ENCODE data around the gene GRK4. TPM values are rescaled to one million over a fixed set of nuclear protein-coding genes. Genes with fewer than 3 reads are reported as not detected.
A peak's percentile ranks its signal among the peaks of the same experiment; 100 is the strongest.
"Not testable (repeated sequence)": the region's sequence is repeated elsewhere in the genome, so short reads cannot be mapped to it uniquely, and the experiment has no call there.

GRK4 gene
- total and polyA plus RNA-seq, 5 donors, result 8.4 to 13.1 (median 11.9) TPM

DNA sequence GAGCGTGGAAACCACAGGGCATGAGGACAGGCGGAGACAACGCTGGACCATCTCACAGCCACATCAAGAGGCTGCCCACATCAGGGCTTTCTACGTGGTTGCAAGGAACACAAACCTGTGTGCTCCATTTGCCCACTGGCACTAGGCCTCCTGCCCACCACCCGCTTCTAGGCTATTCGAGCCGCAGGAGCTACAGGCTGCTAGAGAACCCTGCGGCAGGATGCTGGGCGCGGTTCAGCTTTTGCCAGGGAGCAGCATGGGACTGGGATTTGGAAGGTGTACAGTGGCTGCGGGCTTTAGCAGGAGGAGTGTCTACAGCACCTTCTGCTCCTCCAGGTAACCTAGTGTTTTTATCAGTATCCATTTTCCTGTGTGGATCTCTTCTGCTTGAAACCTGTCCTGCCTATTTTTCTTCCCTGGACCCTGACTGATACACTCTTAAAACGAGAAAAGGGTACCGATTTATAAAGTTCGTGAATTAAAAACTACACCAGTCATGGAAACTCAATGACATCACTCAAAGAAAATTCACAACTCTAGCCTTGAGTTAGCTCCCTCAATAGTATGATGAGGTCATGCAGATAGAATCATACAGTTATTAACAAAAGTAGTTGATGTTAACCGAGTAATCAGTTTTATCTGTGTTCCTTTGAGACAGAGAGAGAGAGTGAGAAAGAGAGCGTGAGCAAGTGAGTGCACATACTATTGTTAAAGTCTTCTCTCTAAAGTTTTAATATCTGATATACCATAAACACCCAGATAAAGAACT lies 13.0 kb upstream of the GRK4 start:
- WGBS, result 86% methylated on average over 16 of the region's 16 CpGs
- intact Hi-C loops (cut with DNase I), result no loop called here
- no peak overlapping the region for H3K27ac ChIP-seq (ENCODE audit: low read length)
- DNase-seq, result no peak
- H3K4me1 ChIP-seq (ENCODE audit: control insufficient read depth, insufficient read depth, low read length), result no peaks in the 10 kb centered on the region
- H3K4me3 ChIP-seq (ENCODE audit: low read length), result no peak overlapping the region
- ATAC-seq, result no peak
- H3K9me3 ChIP-seq (ENCODE audit: control insufficient read depth, low read length), result no peaks in the 10 kb centered on the region
- H3K27me3 ChIP-seq (ENCODE audit: control insufficient read depth, insufficient read depth), result no peaks in the 10 kb centered on the region

- no peak for ATAC-seq
- no peaks in the 10 kb centered on the region for H3K27me3 ChIP-seq (ENCODE audit: control insufficient read depth, insufficient read depth)
- no peak overlapping the region for H3K4me3 ChIP-seq (ENCODE audit: low read length)
- 65% methylated on average over 6 of the region's 6 CpGs for WGBS
- no peaks in the 10 kb centered on the region for H3K4me1 ChIP-seq (ENCODE audit: control insufficient read depth, insufficient read depth, low read length)
- DNase-seq, result no peak
- H3K27ac ChIP-seq (ENCODE audit: low read length), result no peak overlapping the region
- no peaks in the 10 kb centered on the region for H3K9me3 ChIP-seq (ENCODE audit: control insufficient read depth, low read length)
- intact Hi-C loops (cut with DNase I), result no loop called here
Observed at GRCh38 chr4:2953496-2953895, 9.9 kb upstream of the GRK4 start.

- no peak overlapping the region for H3K4me3 ChIP-seq (ENCODE audit: low read length)
- intact Hi-C loops (cut with DNase I), result no loop called here
- H3K4me1 ChIP-seq (ENCODE audit: control insufficient read depth, insufficient read depth, low read length), result peaks cover 2% of the 10 kb centered on the region
- no peak for ATAC-seq
- DNase-seq, result no peak
- no peak overlapping the region for H3K27ac ChIP-seq (ENCODE audit: low read length)
- WGBS, result 90% methylated on average over 33 of the region's 33 CpGs
- no peaks in the 10 kb centered on the region for H3K27me3 ChIP-seq (ENCODE audit: control insufficient read depth, insufficient read depth)
- H3K9me3 ChIP-seq (ENCODE audit: control insufficient read depth, low read length), result no peaks in the 10 kb centered on the region
Observed at GRCh38 chr4:2954358-2955185, 8.8 kb upstream of the GRK4 start.

DNA sequence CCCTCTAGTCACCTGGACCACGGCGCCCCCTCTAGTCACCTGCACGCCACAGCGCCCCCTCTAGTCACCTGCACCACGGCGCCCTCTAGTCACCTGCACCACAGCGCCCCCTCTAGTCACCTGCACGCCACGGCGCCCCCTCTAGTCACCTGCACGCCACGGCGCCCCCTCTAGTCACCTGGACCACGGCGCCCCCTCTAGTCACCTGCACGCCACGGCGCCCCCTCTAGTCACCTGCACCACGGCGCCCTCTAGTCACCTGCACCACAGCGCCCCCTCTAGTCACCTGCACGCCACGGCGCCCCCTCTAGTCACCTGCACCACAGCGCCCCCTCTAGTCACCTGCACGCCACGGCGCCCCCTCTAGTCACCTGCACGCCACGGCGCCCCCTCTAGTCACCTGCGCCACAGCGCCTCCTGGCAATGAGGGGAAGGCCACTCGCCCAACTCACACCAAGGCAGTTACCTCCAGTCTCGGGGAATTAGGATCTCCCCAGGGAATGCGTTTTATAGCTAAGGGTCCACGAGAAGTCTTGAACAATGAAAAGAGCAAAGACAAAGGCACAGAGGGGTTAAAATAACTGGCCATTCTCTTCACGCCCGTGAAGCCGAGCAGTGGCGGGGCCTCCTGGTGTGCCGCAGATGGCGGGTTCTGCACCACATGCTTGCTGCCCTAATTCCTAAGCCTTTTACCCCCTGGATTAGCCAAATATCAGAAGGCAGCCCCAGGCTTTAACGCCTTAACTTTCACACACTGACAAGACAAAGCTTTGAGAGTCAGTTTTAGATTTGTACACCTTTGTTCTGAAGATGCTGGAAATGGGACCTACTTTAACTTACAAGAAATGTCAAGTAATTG lies 8.0 kb upstream of the GRK4 start:
- WGBS, result 96% methylated on average over 44 of the region's 44 CpGs
- H3K9me3 ChIP-seq (ENCODE audit: control insufficient read depth, low read length); H3K27ac ChIP-seq (ENCODE audit: low read length); intact Hi-C loops (cut with DNase I); H3K27me3 ChIP-seq (ENCODE audit: control insufficient read depth, insufficient read depth); H3K4me3 ChIP-seq (ENCODE audit: low read length); DNase-seq; ATAC-seq; H3K4me1 ChIP-seq (ENCODE audit: control insufficient read depth, insufficient read depth, low read length): not testable (repeated sequence)

- Histone ChIP-seq H3K27me3 (ENCODE audit: control insufficient read depth, insufficient read depth) (no peaks in the 10 kb centered on the region), H3K4me3 (ENCODE audit: low read length) (no peak overlapping the region), H3K4me1 (ENCODE audit: control insufficient read depth, insufficient read depth, low read length) (peaks cover 2% of the 10 kb centered on the region), H3K27ac (ENCODE audit: low read length) (no peak overlapping the region), H3K9me3 (ENCODE audit: control insufficient read depth, low read length) (no peaks in the 10 kb centered on the region)
- ATAC-seq, result no peak
- no peak for DNase-seq
- 75% methylated on average over 9 of the region's 9 CpGs for WGBS
- intact Hi-C loops (cut with DNase I), result no loop called here
Observed at GRCh38 chr4:2958446-2958845, 4.9 kb upstream of the GRK4 start.

DNA sequence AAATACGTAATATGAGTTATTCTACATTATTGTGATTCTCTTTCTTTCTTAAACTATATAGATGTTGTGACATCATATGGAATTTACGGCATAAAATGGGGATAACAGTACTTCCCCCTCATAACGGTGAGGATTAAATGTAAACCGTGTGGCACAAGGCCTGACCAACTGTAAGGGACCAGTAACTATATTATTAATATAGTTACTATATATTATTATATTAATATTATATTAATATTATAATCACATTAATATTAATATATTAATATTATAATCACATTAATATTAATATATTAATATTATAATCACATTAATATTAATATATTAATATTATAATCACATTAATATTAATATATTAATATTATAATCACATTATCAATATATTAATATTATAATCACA lies 2.9 kb upstream of the GRK4 start:
- 93% methylated on average over 4 of the region's 4 CpGs for WGBS
- intact Hi-C loops (cut with DNase I); DNase-seq: not testable (repeated sequence)

DNA sequence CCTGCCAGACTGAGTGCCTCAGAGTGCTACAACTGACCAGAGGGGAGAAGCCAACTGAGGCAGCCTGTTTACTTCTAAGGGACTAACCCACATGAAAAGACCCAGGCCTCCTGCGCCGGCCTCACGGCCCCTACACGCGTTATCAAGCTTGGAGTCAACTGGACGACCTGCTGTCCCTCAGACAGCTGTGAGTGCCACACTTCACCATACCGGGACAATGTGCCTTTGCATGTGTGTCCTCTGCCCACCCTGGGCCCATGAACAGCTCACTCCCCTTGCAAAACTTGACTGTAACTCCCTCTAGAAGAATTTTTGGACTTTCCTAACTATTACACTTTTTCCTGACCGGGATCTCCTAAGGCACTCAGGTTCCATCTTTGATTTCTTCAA lies 2.0 kb upstream of the GRK4 start:
- intact Hi-C loops (cut with DNase I), result no loop called here
- no peak overlapping the region for H3K27ac ChIP-seq (ENCODE audit: low read length)
- ATAC-seq, result no peak
- no peak overlapping the region for H3K4me3 ChIP-seq (ENCODE audit: low read length)
- peak in 1 of 3 donors; percentile 52 for DNase-seq
- peaks cover 2% of the 10 kb centered on the region for H3K4me1 ChIP-seq (ENCODE audit: control insufficient read depth, insufficient read depth, low read length)
- H3K9me3 ChIP-seq (ENCODE audit: control insufficient read depth, low read length), result no peaks in the 10 kb centered on the region
- 64% methylated on average over 8 of the region's 8 CpGs for WGBS
- H3K27me3 ChIP-seq (ENCODE audit: control insufficient read depth, insufficient read depth), result no peaks in the 10 kb centered on the region

More for the DNA sequence above, 2.9 kb upstream of the GRK4 start:
- not testable (repeated sequence) for H3K4me1 ChIP-seq (ENCODE audit: control insufficient read depth, insufficient read depth, low read length); H3K27ac ChIP-seq (ENCODE audit: low read length); H3K4me3 ChIP-seq (ENCODE audit: low read length); ATAC-seq; H3K27me3 ChIP-seq (ENCODE audit: control insufficient read depth, insufficient read depth); H3K9me3 ChIP-seq (ENCODE audit: control insufficient read depth, low read length)

DNA sequence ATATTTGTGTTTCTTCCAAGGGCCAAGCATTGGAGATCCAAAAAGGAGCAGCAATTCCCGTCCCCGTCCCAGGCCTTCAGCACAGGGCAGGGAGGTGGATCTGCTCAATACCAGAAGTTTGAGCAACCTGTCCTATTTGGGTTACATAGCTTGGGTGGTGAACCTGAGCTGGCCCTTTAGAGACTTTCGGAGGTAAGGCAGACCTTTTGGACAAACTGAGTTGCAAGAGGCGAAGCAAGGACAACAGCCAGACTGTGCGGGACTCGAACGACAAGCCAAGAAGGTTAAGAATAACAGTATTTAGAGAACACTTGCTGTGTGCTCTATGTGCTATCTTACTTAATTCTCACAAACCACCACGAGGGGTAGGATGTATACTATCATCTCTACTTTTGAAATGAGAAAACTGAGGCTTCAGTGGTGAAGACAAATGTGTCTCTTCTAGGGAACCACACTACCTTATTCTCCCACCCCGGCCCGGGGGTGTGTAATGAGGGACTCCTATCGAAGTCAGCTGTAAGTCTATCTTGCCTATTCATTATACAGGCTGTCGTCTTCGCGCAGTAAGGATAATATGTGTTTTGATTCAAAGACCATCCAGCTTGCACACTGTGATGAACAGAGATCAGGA lies 1.4 kb upstream of the GRK4 start:
- no peaks in the 10 kb centered on the region for H3K27me3 ChIP-seq (ENCODE audit: control insufficient read depth, insufficient read depth)
- no peaks in the 10 kb centered on the region for H3K9me3 ChIP-seq (ENCODE audit: control insufficient read depth, low read length)
- peak overlapping the region; percentile 83 for H3K4me3 ChIP-seq (ENCODE audit: low read length)
- ATAC-seq, result no peak
- DNase-seq, result no peak
- no peak overlapping the region for H3K27ac ChIP-seq (ENCODE audit: low read length)
- intact Hi-C loops (cut with DNase I), result no loop called here
- WGBS, result 44% methylated on average over 14 of the region's 14 CpGs
- H3K4me1 ChIP-seq (ENCODE audit: control insufficient read depth, insufficient read depth, low read length), result peaks cover 2% of the 10 kb centered on the region

- H3K27ac ChIP-seq (ENCODE audit: low read length), result peak overlapping the region; percentile 52
- peak; percentile 50 to 59 for ATAC-seq
- no peaks in the 10 kb centered on the region for H3K9me3 ChIP-seq (ENCODE audit: control insufficient read depth, low read length)
- DNase-seq, result no peak
- intact Hi-C loops (cut with DNase I), result no loop called here
- WGBS, result under 1% methylated on average over 40 of the region's 40 CpGs
- no peaks in the 10 kb centered on the region for H3K27me3 ChIP-seq (ENCODE audit: control insufficient read depth, insufficient read depth)
- H3K4me3 ChIP-seq (ENCODE audit: low read length), result peak overlapping the region; percentile 83
- H3K4me1 ChIP-seq (ENCODE audit: control insufficient read depth, insufficient read depth, low read length), result peaks cover 2% of the 10 kb centered on the region
Observed at GRCh38 chr4:2962614-2963174, 677 bp upstream of the GRK4 start.

GRCh38 chr4:2963966-2964471 lies 648 bp downstream of the GRK4 start:
- peak in 1 of 3 donors; percentile 89 for DNase-seq
- H3K9me3 ChIP-seq (ENCODE audit: control insufficient read depth, low read length), result no peaks in the 10 kb centered on the region
- ATAC-seq, result peak; percentile 31 to 75
- H3K27me3 ChIP-seq (ENCODE audit: control insufficient read depth, insufficient read depth), result no peaks in the 10 kb centered on the region
- under 1% methylated on average over 38 of the region's 38 CpGs for WGBS
- intact Hi-C loops (cut with DNase I), result no loop called here
- H3K4me3 ChIP-seq (ENCODE audit: low read length), result peak overlapping the region; percentile 83
- H3K27ac ChIP-seq (ENCODE audit: low read length), result peak overlapping the region; percentile 61
- H3K4me1 ChIP-seq (ENCODE audit: control insufficient read depth, insufficient read depth, low read length), result no peaks in the 10 kb centered on the region

All from right cardiac atrium (tissue), 5 donors.